GM12878 (cell line): Measurements from ENCODE around the gene PNPLA3. TPM values are rescaled to one million over a fixed set of nuclear protein-coding genes. Genes with fewer than 3 reads are reported as not detected.

ENCODE experiments used
- ATAC-seq: fragments of 200-7000 bp; cut with Tn5 transposase; 3 replicates; pipeline ENCODE4 v1.9.1; 2020; ENCODE audit warnings: mild to moderate bottlenecking, moderate library complexity
- BruUV-seq: library from RNA; stranded (reverse); fragments of 400-500 nt; replicated peaks from 2 replicates; lab custom pipeline; 2021; lab: Mats Ljungman, UMichigan
- CTCF ChIA-PET: fragments of 300-600 bp; sonication (Branson Sonifier 250); formaldehyde crosslinking; extraction: SDS; loops from one replicate; lab custom pipeline; 2021; ENCODE audit warnings: inconsistent platforms; lab: Yijun Ruan, JAX
- POLR2A ChIA-PET: fragments of 350-600 bp; formaldehyde crosslinking; extraction: SDS; loops from one replicate; lab custom pipeline; 2021; ENCODE audit warnings: inconsistent platforms; lab: Charles Lee
- RAD21 ChIA-PET: fragments of 300-600 bp; sonication (Branson Sonifier 250); formaldehyde crosslinking; loops from one replicate; lab custom pipeline; 2023; ENCODE audit warnings: antibody characterized with exemption; ENCODE audit not compliant: unreplicated experiment; lab: Charles Lee
- SMC1A ChIA-PET: fragments of 300-600 bp; sonication (Branson Sonifier 250); formaldehyde crosslinking; loops from one replicate; lab custom pipeline; 2023; ENCODE audit not compliant: unreplicated experiment, uncharacterized antibody; lab: Charles Lee
- DNase-seq: peaks from one replicate; pipeline ENCODE4 v3.0.0-alpha.2; 2011; ENCODE audit warnings: low read depth, low spot score
- FAIRE-seq: peaks from 3 replicates; lab custom pipeline; 2011; peaks lifted over from hg19 to GRCh38; lab: Jason Lieb, UNC
- H2AFZ ChIP-seq: 2 replicates; pipeline ENCODE4 v1.6.0; 2011; ENCODE audit warnings: low read depth, low read length, control low read depth; ENCODE audit not compliant: control insufficient read depth
- H3K27ac ChIP-seq: 2 replicates; pipeline ENCODE4 v1.5.1; 2011; ENCODE audit warnings: control low read depth; ENCODE audit not compliant: control insufficient read depth, insufficient read depth
- H3K27me3 ChIP-seq, 2 experiments: replicated peaks in 1 of 2; 2 replicates each; pipeline versions ENCODE4 v1.6.0 to v1.6.1; 2011; ENCODE audit warnings: low read length in 1 of 2; ENCODE audit not compliant: control insufficient read depth in 2 of 2, insufficient read depth in 2 of 2
- H3K36me3 ChIP-seq, 2 experiments: 2 replicates each; pipeline ENCODE4 v1.5.1; 2011; ENCODE audit warnings: low read length in 1 of 2; ENCODE audit not compliant: control insufficient read depth in 2 of 2, insufficient read depth in 2 of 2
- H3K4me1 ChIP-seq: 2 replicates; pipeline ENCODE4 v1.6.1; 2011; ENCODE audit warnings: mild to moderate bottlenecking, low read length, moderate library complexity, mixed read lengths; ENCODE audit not compliant: control insufficient read depth, insufficient read depth
- H3K4me2 ChIP-seq: 2 replicates; pipeline ENCODE4 v1.6.0; 2011; ENCODE audit warnings: control low read depth; ENCODE audit not compliant: control insufficient read depth, insufficient read depth
- H3K4me3 ChIP-seq: fragments of 200-600 bp; sonication (generic); 2 replicates; pipeline ENCODE4 v1.5.1; 2016
- H3K79me2 ChIP-seq: 2 replicates; pipeline ENCODE4 v1.6.0; 2011; ENCODE audit warnings: low read length; ENCODE audit not compliant: control insufficient read depth, insufficient read depth
- H3K9ac ChIP-seq: 2 replicates; pipeline ENCODE4 v1.8.0; 2011; ENCODE audit warnings: low read length, control low read depth, mixed read lengths; ENCODE audit not compliant: control insufficient read depth, insufficient read depth
- H3K9me3 ChIP-seq: replicated peaks from 3 replicates; pipeline ENCODE4 v1.5.1; 2011; ENCODE audit warnings: mild to moderate bottlenecking, low read length; ENCODE audit not compliant: control insufficient read depth, insufficient read depth
- H4K20me1 ChIP-seq: 2 replicates; pipeline ENCODE4 v1.6.0; 2011; ENCODE audit not compliant: control insufficient read depth, insufficient read depth
- BRCA1 ChIP-seq: IDR thresholded peaks from 2 replicates; pipeline ENCODE4 v1.6.1; 2011; ENCODE audit warnings: low read depth, low read length, improper control_type of control experiment
- CBFB ChIP-seq: IDR thresholded peaks from 2 replicates; pipeline ENCODE4 v1.6.1; 2016; ENCODE audit warnings: antibody characterized with exemption, low read depth
- ESRRA ChIP-seq: IDR thresholded peaks from 2 replicates; pipeline ENCODE4 v1.6.1; 2012; ENCODE audit warnings: mild to moderate bottlenecking, low read length, improper control_type of control experiment
- HCFC1 ChIP-seq: fragments of 150-350 bp; IDR thresholded peaks from 2 replicates; pipeline ENCODE4 v1.6.1; 2014; ENCODE audit warnings: low read length
- IKZF1 ChIP-seq: fragments of 450-650 bp; conservative IDR thresholded peaks from 2 replicates; pipeline ENCODE4 v1.6.1; 2017; ENCODE audit warnings: antibody characterized with exemption, mild to moderate bottlenecking
- KAT2A ChIP-seq: conservative IDR thresholded peaks from 2 replicates; pipeline ENCODE4 v1.6.1; 2011; ENCODE audit warnings: low read depth, low read length; ENCODE audit not compliant: control insufficient read depth
- MTA3 ChIP-seq: IDR thresholded peaks from 2 replicates; pipeline ENCODE4 v1.6.1; 2012; ENCODE audit warnings: low read length, inconsistent platforms, borderline replicate concordance
- TARDBP ChIP-seq: IDR thresholded peaks from 2 replicates; pipeline ENCODE4 v1.6.1; 2016; ENCODE audit warnings: borderline replicate concordance
- TCF7 ChIP-seq: IDR thresholded peaks from 2 replicates; pipeline ENCODE4 v1.6.1; 2014; ENCODE audit warnings: antibody characterized with exemption, borderline replicate concordance
- WGBS: methylation state at CpG from one replicate; pipeline ENCODE4 v1.1.6; 2016; ENCODE audit warnings: low lambda C conversion rate; ENCODE audit not compliant: insufficient replicate concordance, insufficient coverage; ENCODE audit errors: missing lambda C conversion rate; 5-methylcytosine and 5-hydroxymethylcytosine counted together
- in situ Hi-C: fragments of 300-500 bp; cut with MboI; formaldehyde crosslinking; loops from 9 replicates; pipeline ENCODE4 v1.14.3; 2018; ENCODE audit warnings: mixed read lengths
- intact Hi-C: fragments of 100-400 bp; cut with micrococcal nuclease; formaldehyde crosslinking; loops from one replicate; pipeline ENCODE4 v1.14.2; 2022; ENCODE audit not compliant: unreplicated experiment
- polyA plus RNA-seq, 11 experiments: library from polyadenylated mRNA; depleted of rRNA in 4 of 11; unstranded in 6 of 11; stranded (reverse) in 5 of 11; fragments of >200 nt; fragmentation: Nextera tagmentation in 4 of 11; fragmentation: Illumina TruSeq in 1 of 11; extraction: Ambion mirVana in 4 of 11; extraction: Trizol in 1 of 11; gene quantifications; 1 replicate in 1 of 11; 2 replicates in 10 of 11; pipeline versions ENCODE4 v1.2.1 to v1.2.3, GENCODE V29; 2011 to 2016; ENCODE audit warnings: inconsistent platforms in 2 of 11, missing spikeins in 2 of 11, low read depth in 1 of 11
- total RNA-seq, 4 experiments: library from RNA; depleted of rRNA in 3 of 4; stranded (reverse); fragments of >200 nt in 3 of 4; fragmentation: Illumina TruSeq in 1 of 4; extraction: Trizol in 1 of 4; gene quantifications; 2 replicates each; pipeline versions ENCODE4 v1.2.1 to v1.2.3, GENCODE V29; 2013 to 2021
- TF ChIP-seq, protein P1 (sequence below): fragments of 450-650 bp; IDR thresholded peaks from 2 replicates; pipeline ENCODE4 v1.6.1; 2018; ENCODE audit warnings: borderline replicate concordance, mild to moderate bottlenecking; ENCODE audit not compliant: partially characterized antibody
- TF ChIP-seq, protein P2 (sequence below): IDR thresholded peaks from 2 replicates; pipeline ENCODE4 v1.6.1; 2012; ENCODE audit warnings: low read depth, low read length, improper control_type of control experiment

The PNPLA3 gene
- total and polyA plus RNA-seq, 10 of the 15 experiments (the other 5 are each of a cell fraction or from before 2014, with no cell fraction given) = 0.05 to 0.08 TPM; not detected in 8

DNA sequence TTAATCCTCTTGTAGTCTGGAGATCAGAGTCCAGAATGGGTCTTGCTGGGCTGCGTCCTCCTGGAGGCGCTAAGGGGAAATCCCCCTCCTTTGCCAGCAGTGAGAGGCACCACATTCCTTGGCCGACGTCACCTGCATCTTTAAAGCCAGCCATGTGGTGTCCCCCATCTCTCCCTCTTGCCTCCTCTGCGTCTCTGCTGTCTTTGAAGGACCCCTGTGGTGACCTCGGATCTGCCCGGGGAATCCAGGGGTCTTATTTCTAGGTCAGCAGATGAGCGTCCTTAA is 73.3 kb downstream of the PNPLA3 start:
- FAIRE-seq (no peak), DNase-seq (no peak), ATAC-seq (no peak)
- no peak overlapping the region; the same call in 1 of the 2 replicates for H3K27ac ChIP-seq
- RAD21 ChIA-PET = interaction anchor here (0.9 to 7.5 kb wide), 3 partner anchors 72 to 183 kb away, joined by 3 to 185 read pairs (median 6); partner anchors contain the start of gene PARVG
- H3K4me2 ChIP-seq = no peak overlapping the region
- H3K4me1 ChIP-seq = peaks cover 15% of the 10 kb centered on the region
- in situ Hi-C loops = loop anchor here (5.0 kb wide), 2 partner anchors 90 to 625 kb away; no protein-coding TSS in a partner anchor
- no TSS peak for BruUV-seq
- H2AFZ ChIP-seq = no peak overlapping the region
- POLR2A ChIA-PET = interaction anchor here (4.3 kb wide), 1 partner anchor 29 kb away, joined by 23 read pairs; the partner anchor contains the start of gene PARVB
- H3K79me2 ChIP-seq = peaks cover 4% of the 10 kb centered on the region
- H3K36me3 ChIP-seq = peaks cover 12 to 21% of the 10 kb centered on the region in 2 experiments; a peak in 3 of 4 replicates
- intact Hi-C loops = no loop called here
- WGBS = 87% methylated on average over 8 of the region's 8 CpGs
- no peaks in the 10 kb centered on the region for H3K9me3 ChIP-seq
- CTCF ChIA-PET = interaction anchor here (0.9 to 11.6 kb wide), 2 partner anchors 88 to 629 kb away, joined by 5 to 499 read pairs; no protein-coding TSS in a partner anchor
- TF ChIP-seq, protein P1, sequence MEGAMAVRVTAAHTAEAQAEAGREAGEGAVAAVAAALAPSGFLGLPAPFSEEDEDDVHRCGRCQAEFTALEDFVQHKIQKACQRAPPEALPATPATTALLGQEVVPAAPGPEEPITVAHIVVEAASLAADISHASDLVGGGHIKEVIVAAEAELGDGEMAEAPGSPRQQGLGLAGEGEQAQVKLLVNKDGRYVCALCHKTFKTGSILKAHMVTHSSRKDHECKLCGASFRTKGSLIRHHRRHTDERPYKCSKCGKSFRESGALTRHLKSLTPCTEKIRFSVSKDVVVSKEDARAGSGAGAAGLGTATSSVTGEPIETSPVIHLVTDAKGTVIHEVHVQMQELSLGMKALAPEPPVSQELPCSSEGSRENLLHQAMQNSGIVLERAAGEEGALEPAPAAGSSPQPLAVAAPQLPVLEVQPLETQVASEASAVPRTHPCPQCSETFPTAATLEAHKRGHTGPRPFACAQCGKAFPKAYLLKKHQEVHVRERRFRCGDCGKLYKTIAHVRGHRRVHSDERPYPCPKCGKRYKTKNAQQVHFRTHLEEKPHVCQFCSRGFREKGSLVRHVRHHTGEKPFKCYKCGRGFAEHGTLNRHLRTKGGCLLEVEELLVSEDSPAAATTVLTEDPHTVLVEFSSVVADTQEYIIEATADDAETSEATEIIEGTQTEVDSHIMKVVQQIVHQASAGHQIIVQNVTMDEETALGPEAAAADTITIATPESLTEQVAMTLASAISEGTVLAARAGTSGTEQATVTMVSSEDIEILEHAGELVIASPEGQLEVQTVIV = no peak
- TF ChIP-seq, protein P2, sequence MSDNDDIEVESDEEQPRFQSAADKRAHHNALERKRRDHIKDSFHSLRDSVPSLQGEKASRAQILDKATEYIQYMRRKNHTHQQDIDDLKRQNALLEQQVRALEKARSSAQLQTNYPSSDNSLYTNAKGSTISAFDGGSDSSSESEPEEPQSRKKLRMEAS = no peak
- no peak for TF ChIP-seq MTA3
- TF ChIP-seq KAT2A = no peak
- TF ChIP-seq HCFC1 = no peak
- no peak for TF ChIP-seq IKZF1
- TF ChIP-seq ESRRA = no peak
- TF ChIP-seq TCF7 = no peak
- TF ChIP-seq CBFB = no peak
- no peak for TF ChIP-seq TARDBP
- TF ChIP-seq BRCA1 = no peak
- no peaks in the 10 kb centered on the region for H3K27me3 ChIP-seq
- no peak overlapping the region for H3K4me3 ChIP-seq
- no peak overlapping the region for H3K9ac ChIP-seq
- SMC1A ChIA-PET = interaction anchor here (5.1 kb wide), 1 partner anchor 88 kb away, joined by 282 read pairs; no protein-coding TSS in a partner anchor
- no peaks in the 10 kb centered on the region for H4K20me1 ChIP-seq

Other genes starting within 250 kb of the PNPLA3 start
- 0.05 and 0.06 TPM in 2 replicates for gene EFCAB6, start 111.5 kb upstream of the PNPLA3 start, total RNA-seq (2014; rRNA removed)
- gene EFCAB6, start 111.5 kb upstream of the PNPLA3 start, total RNA-seq (2014; rRNA removed; fragmentation: Illumina TruSeq; extraction: Trizol) = 0.13 and 0.18 TPM in 2 replicates
- gene EFCAB6, start 111.5 kb upstream of the PNPLA3 start, total RNA-seq (2021) = 0.16 and 0.36 TPM in 2 replicates
- gene EFCAB6, start 111.5 kb upstream of the PNPLA3 start, polyA plus RNA-seq (2011; rRNA removed) = 0.42 and 0.92 TPM in 2 replicates
- 0.25 and 0.35 TPM in 2 replicates for gene EFCAB6, start 111.5 kb upstream of the PNPLA3 start, polyA plus RNA-seq (2014; fragmentation: Illumina TruSeq; extraction: Trizol)
- under 1 TPM; 0.05 to 0.08 TPM for gene EFCAB6, start 111.5 kb upstream of the PNPLA3 start, polyA plus RNA-seq (2014; fragmentation: Nextera tagmentation; extraction: Ambion mirVana)
- 0.10 and 0.33 TPM in 2 replicates for gene EFCAB6, start 111.5 kb upstream of the PNPLA3 start, polyA plus RNA-seq (2014; rRNA removed)
- gene EFCAB6, start 111.5 kb upstream of the PNPLA3 start, polyA plus RNA-seq (2016; fragmentation: Nextera tagmentation; extraction: Ambion mirVana) = under 1 TPM; 0.30 to 0.42 TPM
- not detected in 2 replicates for gene SULT4A1, start 61.3 kb upstream of the PNPLA3 start, total RNA-seq (2014; rRNA removed)
- not detected in 2 replicates for gene SULT4A1, start 61.3 kb upstream of the PNPLA3 start, total RNA-seq (2014; rRNA removed; fragmentation: Illumina TruSeq; extraction: Trizol)
- not detected in 2 replicates for gene SULT4A1, start 61.3 kb upstream of the PNPLA3 start, total RNA-seq (2021)
- not detected in 2 replicates for gene SULT4A1, start 61.3 kb upstream of the PNPLA3 start, polyA plus RNA-seq (2011; rRNA removed)
- gene SULT4A1, start 61.3 kb upstream of the PNPLA3 start, polyA plus RNA-seq (2014; fragmentation: Illumina TruSeq; extraction: Trizol) = not detected in 2 replicates
- not detected for gene SULT4A1, start 61.3 kb upstream of the PNPLA3 start, polyA plus RNA-seq (2014; fragmentation: Nextera tagmentation; extraction: Ambion mirVana)
- not detected in 2 replicates for gene SULT4A1, start 61.3 kb upstream of the PNPLA3 start, polyA plus RNA-seq (2014; rRNA removed)
- not detected for gene SULT4A1, start 61.3 kb upstream of the PNPLA3 start, polyA plus RNA-seq (2016; fragmentation: Nextera tagmentation; extraction: Ambion mirVana)
- gene PNPLA5, start 31.8 kb upstream of the PNPLA3 start, total RNA-seq (2014; rRNA removed) = not detected in 2 replicates
- not detected in 2 replicates for gene PNPLA5, start 31.8 kb upstream of the PNPLA3 start, total RNA-seq (2014; rRNA removed; fragmentation: Illumina TruSeq; extraction: Trizol)
- not detected in 2 replicates for gene PNPLA5, start 31.8 kb upstream of the PNPLA3 start, total RNA-seq (2021)
- gene PNPLA5, start 31.8 kb upstream of the PNPLA3 start, polyA plus RNA-seq (2011; rRNA removed) = not detected in 2 replicates
- not detected in 2 replicates for gene PNPLA5, start 31.8 kb upstream of the PNPLA3 start, polyA plus RNA-seq (2014; fragmentation: Illumina TruSeq; extraction: Trizol)
- gene PNPLA5, start 31.8 kb upstream of the PNPLA3 start, polyA plus RNA-seq (2014; fragmentation: Nextera tagmentation; extraction: Ambion mirVana) = not detected
- not detected in 2 replicates for gene PNPLA5, start 31.8 kb upstream of the PNPLA3 start, polyA plus RNA-seq (2014; rRNA removed)
- not detected for gene PNPLA5, start 31.8 kb upstream of the PNPLA3 start, polyA plus RNA-seq (2016; fragmentation: Nextera tagmentation; extraction: Ambion mirVana)
- 47.8 and 54.0 TPM in 2 replicates for gene SAMM50, start 31.6 kb downstream of the PNPLA3 start, total RNA-seq (2014; rRNA removed)
- 51.5 and 54.6 TPM in 2 replicates for gene SAMM50, start 31.6 kb downstream of the PNPLA3 start, total RNA-seq (2014; rRNA removed; fragmentation: Illumina TruSeq; extraction: Trizol)
- 66.1 and 67.9 TPM in 2 replicates for gene SAMM50, start 31.6 kb downstream of the PNPLA3 start, total RNA-seq (2021)
- 52.9 and 53.2 TPM in 2 replicates for gene SAMM50, start 31.6 kb downstream of the PNPLA3 start, polyA plus RNA-seq (2011; rRNA removed)
- gene SAMM50, start 31.6 kb downstream of the PNPLA3 start, polyA plus RNA-seq (2014; fragmentation: Illumina TruSeq; extraction: Trizol) = 68.8 and 71.9 TPM in 2 replicates
- 10 to 100 TPM; 38.2 to 61.6 TPM for gene SAMM50, start 31.6 kb downstream of the PNPLA3 start, polyA plus RNA-seq (2014; fragmentation: Nextera tagmentation; extraction: Ambion mirVana)
- gene SAMM50, start 31.6 kb downstream of the PNPLA3 start, polyA plus RNA-seq (2014; rRNA removed) = 63.3 and 67.7 TPM in 2 replicates
- 100 to 1,000 TPM; 116 to 126 TPM for gene SAMM50, start 31.6 kb downstream of the PNPLA3 start, polyA plus RNA-seq (2016; fragmentation: Nextera tagmentation; extraction: Ambion mirVana)
- 134 and 152 TPM in 2 replicates for gene PARVB, start 100.5 kb downstream of the PNPLA3 start, total RNA-seq (2014; rRNA removed)
- gene PARVB, start 100.5 kb downstream of the PNPLA3 start, total RNA-seq (2014; rRNA removed; fragmentation: Illumina TruSeq; extraction: Trizol) = 69.7 and 70.3 TPM in 2 replicates
- gene PARVB, start 100.5 kb downstream of the PNPLA3 start, total RNA-seq (2021) = 154 and 159 TPM in 2 replicates
- gene PARVB, start 100.5 kb downstream of the PNPLA3 start, polyA plus RNA-seq (2011; rRNA removed) = 206 and 264 TPM in 2 replicates
- gene PARVB, start 100.5 kb downstream of the PNPLA3 start, polyA plus RNA-seq (2014; fragmentation: Illumina TruSeq; extraction: Trizol) = 40.7 and 82.2 TPM in 2 replicates
- gene PARVB, start 100.5 kb downstream of the PNPLA3 start, polyA plus RNA-seq (2014; fragmentation: Nextera tagmentation; extraction: Ambion mirVana) = 1 to 10 TPM; 5.2 to 7.1 TPM
- gene PARVB, start 100.5 kb downstream of the PNPLA3 start, polyA plus RNA-seq (2014; rRNA removed) = 239 and 255 TPM in 2 replicates
- 10 to 100 TPM; 60.9 to 66.9 TPM for gene PARVB, start 100.5 kb downstream of the PNPLA3 start, polyA plus RNA-seq (2016; fragmentation: Nextera tagmentation; extraction: Ambion mirVana)